Tibial nerve (tissue), 3 donors: Measurements from ENCODE around the gene ZNF25.

Source experiments
- POLR2A ChIP-seq, 2 donors: fragments of 450-650 bp; IDR thresholded peaks; one replicate each; pipeline ENCODE4 v1.6.1; 2017; ENCODE audit warnings: antibody characterized with exemption in 2 of 2, mild to moderate bottlenecking in 2 of 2, moderate library complexity in 2 of 2
- TF ChIP-seq, protein P1 (sequence below), 5 experiments: fragments of 200-600 bp in 3 of 5; fragments of 450-650 bp in 2 of 5; sonication (generic) in 3 of 5; IDR thresholded peaks; one replicate each; pipeline ENCODE4 v1.5.1; 2016 to 2019; ENCODE audit warnings: antibody characterized with exemption in 5 of 5, mild to moderate bottlenecking in 3 of 5, moderate library complexity in 2 of 5

DNA sequence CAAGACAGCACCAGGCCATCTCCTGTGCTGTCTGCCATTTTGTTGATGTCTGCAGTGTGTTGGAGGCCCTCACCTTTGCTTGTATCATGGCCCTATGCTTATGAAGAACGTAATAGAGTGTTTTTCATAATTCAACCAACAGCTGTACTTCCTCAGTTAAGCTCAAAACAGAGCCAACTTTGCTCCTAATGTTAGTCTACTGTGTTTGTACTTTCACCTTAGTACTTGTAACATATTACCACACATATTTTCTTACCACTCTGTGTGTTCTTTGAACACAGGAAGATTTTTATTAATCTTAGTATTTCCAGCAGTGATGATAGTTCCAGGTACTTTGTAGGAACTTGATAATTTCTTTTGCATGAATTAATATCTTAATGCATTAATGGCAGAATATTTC lies 39.9 kb upstream of the ZNF25 start:
- TF ChIP-seq, protein P1, sequence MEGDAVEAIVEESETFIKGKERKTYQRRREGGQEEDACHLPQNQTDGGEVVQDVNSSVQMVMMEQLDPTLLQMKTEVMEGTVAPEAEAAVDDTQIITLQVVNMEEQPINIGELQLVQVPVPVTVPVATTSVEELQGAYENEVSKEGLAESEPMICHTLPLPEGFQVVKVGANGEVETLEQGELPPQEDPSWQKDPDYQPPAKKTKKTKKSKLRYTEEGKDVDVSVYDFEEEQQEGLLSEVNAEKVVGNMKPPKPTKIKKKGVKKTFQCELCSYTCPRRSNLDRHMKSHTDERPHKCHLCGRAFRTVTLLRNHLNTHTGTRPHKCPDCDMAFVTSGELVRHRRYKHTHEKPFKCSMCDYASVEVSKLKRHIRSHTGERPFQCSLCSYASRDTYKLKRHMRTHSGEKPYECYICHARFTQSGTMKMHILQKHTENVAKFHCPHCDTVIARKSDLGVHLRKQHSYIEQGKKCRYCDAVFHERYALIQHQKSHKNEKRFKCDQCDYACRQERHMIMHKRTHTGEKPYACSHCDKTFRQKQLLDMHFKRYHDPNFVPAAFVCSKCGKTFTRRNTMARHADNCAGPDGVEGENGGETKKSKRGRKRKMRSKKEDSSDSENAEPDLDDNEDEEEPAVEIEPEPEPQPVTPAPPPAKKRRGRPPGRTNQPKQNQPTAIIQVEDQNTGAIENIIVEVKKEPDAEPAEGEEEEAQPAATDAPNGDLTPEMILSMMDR (IDR thresholded peaks at IDR 0.05): no peak
- TF ChIP-seq POLR2A (IDR thresholded peaks at IDR 0.05): no peak
